ENCODE measurements around the gene SEPTIN10. TPM values are rescaled to one million over a fixed set of nuclear protein-coding genes. Genes with fewer than 3 reads are reported as not detected.

The SEPTIN10 gene
- total and polyA plus RNA-seq, 2 donors, result 90.2 to 140 TPM

Other genes with a start within 250 kb of the SEPTIN10 start
- 28.2 TPM for gene SOWAHC, start 398 bp upstream of the SEPTIN10 start, total RNA-seq
- gene SOWAHC, start 398 bp upstream of the SEPTIN10 start, polyA plus RNA-seq, result 13.9 TPM
- 125 TPM for gene RGPD5, start 180.3 kb upstream of the SEPTIN10 start, total RNA-seq
- gene RGPD5, start 180.3 kb upstream of the SEPTIN10 start, polyA plus RNA-seq, result 11.2 TPM

Measured in urinary bladder (tissue), 2 donors.